ENCODE data around the gene GLB1L2.

- TF ChIP-seq CTCF (conservative IDR thresholded peaks at IDR 0.05 in 1 of 2, IDR thresholded peaks at IDR 0.05 in 1 of 2; ENCODE audit: low read depth in 1 of 2, low read length in 2 of 2) (no peak), EZH2 (IDR thresholded peaks at IDR 0.05; ENCODE audit: low read length, missing control alignments) (no peak)
These were observed 59.9 kb downstream of the GLB1L2 start for GRCh38 chr11:134391656-134392055.
